Activated CD4-positive, alpha-beta T cell treated with anti-CD3 and anti-CD28 coated beads for 36 hours (primary cell): ENCODE data around the gene TMEM161A. TPM values are rescaled to one million over a fixed set of nuclear protein-coding genes. Genes with fewer than 3 reads are reported as not detected.
"Not testable (repeated sequence)": the region's sequence is repeated elsewhere in the genome, so short reads cannot be mapped to it uniquely, and the experiment has no call there.

Experiments used
- ATAC-seq: fragments of 200-7000 bp; cut with Tn5 transposase; one replicate; pipeline ENCODE4 v1.10.0; 2021; ENCODE audit warnings: mild to moderate bottlenecking, moderate library complexity
- CTCF ChIA-PET: fragments of 350-600 bp; sonication (Branson Sonifier 250); formaldehyde crosslinking; loops from one replicate; lab custom pipeline; 2021; ENCODE audit warnings: antibody characterized with exemption; lab: Charles Lee
- POLR2A ChIA-PET: fragments of 350-600 bp; sonication (Branson Sonifier 250); formaldehyde crosslinking; loops from one replicate; lab custom pipeline; 2021; ENCODE audit warnings: antibody characterized with exemption, inconsistent platforms; lab: Charles Lee
- DNase-seq: peaks from one replicate; pipeline ENCODE4 v3.0.0-alpha.2; 2020
- H3K27ac Mint-ChIP-seq: one replicate; pipeline ENCODE4 v1.8.0; 2021; ENCODE audit warnings: mixed read lengths
- H3K27me3 Mint-ChIP-seq: one replicate; pipeline ENCODE4 v1.8.0; 2021; ENCODE audit warnings: mixed read lengths
- H3K36me3 Mint-ChIP-seq: one replicate; pipeline ENCODE4 v1.8.0; 2021; ENCODE audit warnings: low read depth, mixed read lengths
- H3K4me1 Mint-ChIP-seq: one replicate; pipeline ENCODE4 v1.8.0; 2021; ENCODE audit warnings: mixed read lengths
- H3K4me3 Mint-ChIP-seq: one replicate; pipeline ENCODE4 v1.8.0; 2021; ENCODE audit warnings: mild to moderate bottlenecking, moderate library complexity, mixed read lengths
- H3K9me3 Mint-ChIP-seq: one replicate; pipeline ENCODE4 v1.8.0; 2021; ENCODE audit warnings: low read depth, mixed read lengths
- intact Hi-C, 2 experiments: fragments of 100-400 bp; cut with DNase I in 1 of 2; cut with micrococcal nuclease in 1 of 2; formaldehyde crosslinking; loops; one replicate each; pipeline versions ENCODE4 v1.14.2 to v1.15.1; 2022 to 2024; cut with DNase I, micrococcal nuclease
- total RNA-seq, 2 experiments: library from RNA; stranded (reverse); gene quantifications; one replicate each; pipeline ENCODE4 v1.2.3, GENCODE V29; 2021

Gene TMEM161A
- total RNA-seq, 2 experiments from 2014 or later: 26.8 to 31.9 TPM

- CTCF ChIA-PET: interaction anchor here (0.9 kb wide), 1 partner anchor 69 kb away, joined by 3 read pairs; no protein-coding TSS in a partner anchor
- Mint-ChIP-seq H3K27ac (no peak overlapping the region), H3K36me3 (peaks cover 2% of the 10 kb centered on the region), H3K9me3 (peaks cover 2% of the 10 kb centered on the region), H3K4me3 (no peak overlapping the region), H3K4me1 (peaks cover 28% of the 10 kb centered on the region), H3K27me3 (no peaks in the 10 kb centered on the region)
- DNase-seq: no peak
- no peak for ATAC-seq
- POLR2A ChIA-PET: no interaction called here
- intact Hi-C loops: loop anchor here (1.0 to 2.0 kb wide), 7 partner anchors 35 to 503 kb away; partner anchors contain the start of genes KLHL26 (in 1 of the 2) and SLC25A42 (in 1 of the 2)
These were observed 1.6 kb upstream of the TMEM161A start for GRCh38 chr19:19139876-19140229.

DNA sequence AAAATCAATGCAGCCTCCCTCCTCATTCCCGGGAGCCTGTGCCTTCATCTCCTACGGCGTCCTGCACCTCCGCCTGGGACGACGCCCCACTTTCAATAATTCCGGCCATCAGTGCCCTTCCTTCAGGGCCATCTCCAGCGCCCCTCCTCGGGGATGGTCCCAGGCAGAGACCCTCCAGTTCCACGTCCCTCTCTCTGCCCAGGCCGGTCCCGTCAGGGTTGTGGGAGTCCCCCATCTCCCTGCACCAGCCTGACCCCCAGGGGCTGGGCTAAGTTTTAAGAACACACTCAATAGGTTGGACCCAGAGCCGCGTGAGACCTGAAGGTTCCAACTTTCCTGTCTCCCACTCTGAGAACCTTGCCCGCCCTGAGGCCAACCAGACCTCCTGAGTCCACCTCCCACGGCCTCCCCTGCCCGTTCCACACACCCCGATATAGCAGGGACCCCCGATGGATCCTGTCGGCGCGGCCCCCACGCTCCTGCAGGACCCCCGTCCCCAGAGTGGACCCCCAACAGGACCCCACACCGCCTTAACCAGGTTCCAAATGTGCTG lies 646 bp downstream of the TMEM161A start:
- ChIA-PET CTCF (interaction anchor here (0.6 kb wide), 1 partner anchor 75 kb away, joined by 4 read pairs; no protein-coding TSS in a partner anchor), POLR2A (interaction anchor here (0.6 kb wide), 1 partner anchor 14 kb away, joined by 6 read pairs; no protein-coding TSS in a partner anchor)
- H3K4me1 Mint-ChIP-seq: peaks cover 30% of the 10 kb centered on the region
- peaks cover 4% of the 10 kb centered on the region for H3K9me3 Mint-ChIP-seq
- intact Hi-C loops: loop anchor here (1.0 to 2.0 kb wide), 12 partner anchors 37 to 501 kb away; partner anchors contain the start of genes COPE (in 2 of the 2), DDX49 (in 2 of the 2), SLC25A42 (in 2 of the 2) and ARMC6 (in 1 of the 2)
- peak overlapping the region; percentile 95 for H3K27ac Mint-ChIP-seq
- no peak for ATAC-seq
- H3K36me3 Mint-ChIP-seq: peaks cover 12% of the 10 kb centered on the region
- no peaks in the 10 kb centered on the region for H3K27me3 Mint-ChIP-seq
- H3K4me3 Mint-ChIP-seq: peak overlapping the region; percentile 93
- no peak for DNase-seq

GRCh38 chr19:19135713-19136112 lies 2.6 kb downstream of the TMEM161A start:
- ATAC-seq, H3K27me3 Mint-ChIP-seq, H3K4me3 Mint-ChIP-seq, intact Hi-C loops, H3K27ac Mint-ChIP-seq, POLR2A ChIA-PET, DNase-seq: not testable (repeated sequence)
- H3K9me3 Mint-ChIP-seq: peaks cover 12% of the 10 kb centered on the region
- H3K36me3 Mint-ChIP-seq: peaks cover 22% of the 10 kb centered on the region
- H3K4me1 Mint-ChIP-seq: peaks cover 30% of the 10 kb centered on the region
- CTCF ChIA-PET: interaction anchor here (0.6 to 2.1 kb wide), 4 partner anchors 10 to 144 kb away, joined by 3 to 5 read pairs (median 3); no protein-coding TSS in a partner anchor

- peak; percentile 17 for ATAC-seq
- Mint-ChIP-seq H3K36me3 (peaks cover 24% of the 10 kb centered on the region), H3K9me3 (peaks cover 12% of the 10 kb centered on the region), H3K4me3 (no peak overlapping the region), H3K4me1 (peaks cover 30% of the 10 kb centered on the region), H3K27ac (no peak overlapping the region), H3K27me3 (no peaks in the 10 kb centered on the region)
- CTCF ChIA-PET: interaction anchor here (2.1 kb wide), 1 partner anchor 11 kb away, joined by 5 read pairs; no protein-coding TSS in a partner anchor
- peak; percentile 69 for DNase-seq
- POLR2A ChIA-PET: interaction anchor here (0.6 kb wide), 1 partner anchor 462 kb away, joined by 3 read pairs; no protein-coding TSS in a partner anchor
- intact Hi-C loops: no loop called here
These were observed 3.6 kb downstream of the TMEM161A start for GRCh38 chr19:19134687-19135158.

- Mint-ChIP-seq H3K27ac (no peak overlapping the region), H3K27me3 (no peaks in the 10 kb centered on the region), H3K36me3 (peaks cover 28% of the 10 kb centered on the region), H3K4me1 (peaks cover 27% of the 10 kb centered on the region), H3K9me3 (peaks cover 10% of the 10 kb centered on the region), H3K4me3 (no peak overlapping the region)
- DNase-seq (no peak), ATAC-seq (no peak)
- intact Hi-C loops: no loop called here
- CTCF ChIA-PET: interaction anchor here (0.6 kb wide), 1 partner anchor 12 kb away, joined by 3 read pairs; no protein-coding TSS in a partner anchor
- POLR2A ChIA-PET: interaction anchor here (0.6 kb wide), 1 partner anchor 462 kb away, joined by 3 read pairs; no protein-coding TSS in a partner anchor
These were observed 4.3 kb downstream of the TMEM161A start for GRCh38 chr19:19133985-19134384.

DNA sequence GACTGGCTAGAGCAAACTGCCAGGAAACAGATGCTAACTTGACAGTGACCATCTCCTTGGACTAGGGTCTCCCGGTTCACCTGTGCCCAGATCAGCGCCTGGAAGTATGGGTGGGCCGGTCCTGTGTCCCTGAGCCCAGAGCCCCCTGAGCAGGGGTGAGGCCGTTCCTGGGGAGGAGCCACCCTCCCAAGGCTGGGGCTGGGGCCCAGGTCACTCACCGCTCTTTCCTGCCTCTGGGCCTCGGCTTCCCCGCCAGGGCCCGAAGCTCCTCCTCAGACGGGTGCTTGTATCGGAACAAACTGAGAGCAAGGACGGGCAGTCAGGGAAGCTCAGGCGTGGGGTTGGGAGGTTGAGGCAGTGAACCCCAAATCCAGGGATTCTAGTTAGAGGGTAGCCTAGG lies 5.4 kb downstream of the TMEM161A start:
- CTCF ChIA-PET: interaction anchor here (1.2 kb wide), 1 partner anchor 13 kb away, joined by 3 read pairs; no protein-coding TSS in a partner anchor
- H3K4me1 Mint-ChIP-seq: peaks cover 18% of the 10 kb centered on the region
- intact Hi-C loops: no loop called here
- H3K4me3 Mint-ChIP-seq: no peak overlapping the region
- POLR2A ChIA-PET: no interaction called here
- no peak overlapping the region for H3K27ac Mint-ChIP-seq
- ATAC-seq: no peak
- DNase-seq: no peak
- H3K36me3 Mint-ChIP-seq: peaks cover 33% of the 10 kb centered on the region
- no peaks in the 10 kb centered on the region for H3K27me3 Mint-ChIP-seq
- H3K9me3 Mint-ChIP-seq: peaks cover 10% of the 10 kb centered on the region

GRCh38 chr19:19131989-19132388 lies 6.3 kb downstream of the TMEM161A start:
- Mint-ChIP-seq H3K9me3 (peaks cover 10% of the 10 kb centered on the region), H3K4me1 (peaks cover 9% of the 10 kb centered on the region), H3K27ac (no peak overlapping the region), H3K36me3 (peaks cover 35% of the 10 kb centered on the region), H3K4me3 (no peak overlapping the region), H3K27me3 (no peaks in the 10 kb centered on the region)
- CTCF ChIA-PET: interaction anchor here (1.2 kb wide), 1 partner anchor 14 kb away, joined by 3 read pairs; no protein-coding TSS in a partner anchor
- POLR2A ChIA-PET: no interaction called here
- DNase-seq (no peak), ATAC-seq (no peak)
- intact Hi-C loops: no loop called here

- H3K27ac Mint-ChIP-seq: no peak overlapping the region
- ChIA-PET CTCF (no interaction called here), POLR2A (no interaction called here)
- ATAC-seq (no peak), DNase-seq (no peak)
- intact Hi-C loops: no loop called here
- peaks cover 11% of the 10 kb centered on the region for H3K9me3 Mint-ChIP-seq
- H3K4me1 Mint-ChIP-seq: no peaks in the 10 kb centered on the region
- H3K27me3 Mint-ChIP-seq: no peaks in the 10 kb centered on the region
- no peak overlapping the region for H3K4me3 Mint-ChIP-seq
- H3K36me3 Mint-ChIP-seq: peaks cover 34% of the 10 kb centered on the region
These were observed 12.2 kb downstream of the TMEM161A start for GRCh38 chr19:19126102-19126501.

DNA sequence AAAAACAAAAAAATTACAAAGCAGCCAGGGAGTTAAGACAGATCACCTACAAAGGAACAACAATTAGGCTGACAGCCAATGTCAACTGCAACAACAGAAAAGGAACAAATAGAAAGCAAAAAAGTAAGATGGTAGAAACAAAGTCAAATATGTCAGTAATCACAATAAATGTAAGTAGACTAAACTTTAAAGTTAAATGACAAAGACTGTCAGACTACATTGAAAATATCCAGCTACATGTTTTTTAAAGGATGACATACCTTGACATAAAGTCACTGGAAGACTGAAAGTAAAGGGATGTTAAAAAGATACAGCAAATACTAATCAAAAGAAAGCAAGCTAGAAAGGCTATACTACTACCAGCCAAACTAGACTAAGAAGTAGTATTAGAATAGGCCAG lies 14.9 kb downstream of the TMEM161A start:
- H3K27me3 Mint-ChIP-seq: no peaks in the 10 kb centered on the region
- intact Hi-C loops: no loop called here
- H3K4me3 Mint-ChIP-seq: no peak overlapping the region
- H3K9me3 Mint-ChIP-seq: peaks cover 11% of the 10 kb centered on the region
- peaks cover 34% of the 10 kb centered on the region for H3K36me3 Mint-ChIP-seq
- POLR2A ChIA-PET: interaction anchor here (0.7 kb wide), 1 partner anchor 14 kb away, joined by 6 read pairs; no protein-coding TSS in a partner anchor
- DNase-seq (no peak), ATAC-seq (no peak)
- CTCF ChIA-PET: no interaction called here
- no peak overlapping the region for H3K27ac Mint-ChIP-seq
- no peaks in the 10 kb centered on the region for H3K4me1 Mint-ChIP-seq

DNA sequence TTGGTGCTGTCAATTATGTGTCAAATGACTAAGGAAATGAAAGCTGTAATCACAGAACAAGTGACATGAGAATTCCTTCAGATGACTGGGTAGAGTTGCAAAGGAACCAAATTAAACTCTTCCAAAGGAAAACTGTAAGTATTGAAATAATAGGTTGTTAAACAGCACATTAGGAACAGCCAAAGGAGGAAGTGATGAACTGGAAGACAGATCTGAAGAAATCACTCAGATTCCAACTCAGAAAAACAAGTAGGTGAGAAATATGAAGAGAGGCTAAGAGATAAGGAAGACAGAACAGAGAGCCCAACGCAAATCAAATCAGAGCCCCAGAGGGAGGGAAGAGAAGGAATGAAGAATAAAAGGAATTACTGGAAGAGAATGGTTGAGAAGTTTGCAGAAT lies 15.4 kb downstream of the TMEM161A start:
- ChIA-PET CTCF (no interaction called here), POLR2A (no interaction called here)
- H3K9me3 Mint-ChIP-seq: peaks cover 11% of the 10 kb centered on the region
- no peaks in the 10 kb centered on the region for H3K4me1 Mint-ChIP-seq
- no peaks in the 10 kb centered on the region for H3K27me3 Mint-ChIP-seq
- H3K4me3 Mint-ChIP-seq: no peak overlapping the region
- intact Hi-C loops: no loop called here
- H3K36me3 Mint-ChIP-seq: peaks cover 33% of the 10 kb centered on the region
- no peak overlapping the region for H3K27ac Mint-ChIP-seq
- ATAC-seq: no peak
- no peak for DNase-seq

DNA sequence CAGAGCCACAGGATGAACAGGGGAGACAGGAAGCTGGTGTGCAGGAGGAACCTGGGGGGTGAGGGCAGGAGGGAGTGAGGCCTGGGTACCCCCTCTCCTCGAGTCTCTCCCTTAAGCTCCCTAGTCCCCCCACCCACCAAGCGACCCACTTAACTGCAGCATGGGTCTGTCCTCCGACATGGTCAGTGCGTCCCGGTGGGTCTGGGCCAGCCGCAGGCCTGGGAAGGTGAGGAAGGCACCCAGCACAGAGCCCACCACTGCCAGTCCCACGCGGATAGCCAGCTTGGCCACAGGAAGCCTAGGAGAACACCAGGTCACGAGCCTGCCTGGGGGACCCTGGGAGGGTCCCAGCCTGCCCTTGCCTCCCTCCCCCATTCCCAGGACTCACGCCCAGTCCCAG lies 16.9 kb downstream of the TMEM161A start:
- peaks cover 11% of the 10 kb centered on the region for H3K9me3 Mint-ChIP-seq
- H3K27me3 Mint-ChIP-seq: no peaks in the 10 kb centered on the region
- POLR2A ChIA-PET: no interaction called here
- DNase-seq (no peak), ATAC-seq (no peak)
- no peak overlapping the region for H3K27ac Mint-ChIP-seq
- intact Hi-C loops: no loop called here
- no peaks in the 10 kb centered on the region for H3K4me1 Mint-ChIP-seq
- H3K36me3 Mint-ChIP-seq: peaks cover 31% of the 10 kb centered on the region
- H3K4me3 Mint-ChIP-seq: no peak overlapping the region
- CTCF ChIA-PET: interaction anchor here (0.6 kb wide), 1 partner anchor 19 kb away, joined by 3 read pairs; no protein-coding TSS in a partner anchor
